Suppressor macrophage treated with lipopolysaccharide for 4 hours (primary cell): Measurements from ENCODE around the gene GPC6.

Experiments
- DNase-seq: peaks from one replicate; pipeline ENCODE4 v3.0.0-alpha.2; 2020

GPC6 gene

GRCh38 chr13:93955904-93956303 lies 729.3 kb downstream of the GPC6 start:
- DNase-seq, result no peak

- DNase-seq, result no peak
These were observed 729.8 kb downstream of the GPC6 start for GRCh38 chr13:93956426-93956825.

- no peak for DNase-seq
These were observed 730.8 kb downstream of the GPC6 start for GRCh38 chr13:93957371-93957770.

- DNase-seq, result no peak
These were observed 733.4 kb downstream of the GPC6 start for GRCh38 chr13:93959796-93960533.

- no peak for DNase-seq
These were observed 736.9 kb downstream of the GPC6 start for GRCh38 chr13:93963266-93964145.

- no peak for DNase-seq
These were observed 737.5 kb downstream of the GPC6 start for GRCh38 chr13:93964146-93964512.

- no peak for DNase-seq
These were observed 739.0 kb downstream of the GPC6 start for GRCh38 chr13:93965587-93965986.

- no peak for DNase-seq
These were observed 739.8 kb downstream of the GPC6 start for GRCh38 chr13:93966267-93966936.

- DNase-seq, result no peak
These were observed 740.7 kb downstream of the GPC6 start for GRCh38 chr13:93967286-93967685.

GRCh38 chr13:93975242-93975641 lies 748.6 kb downstream of the GPC6 start:
- DNase-seq, result no peak

- DNase-seq, result no peak
These were observed 749.9 kb downstream of the GPC6 start for GRCh38 chr13:93976528-93976927.

- no peak for DNase-seq
These were observed 751.4 kb downstream of the GPC6 start for GRCh38 chr13:93977986-93978385.

GRCh38 chr13:93981426-93981977 lies 754.9 kb downstream of the GPC6 start:
- DNase-seq, result no peak

GRCh38 chr13:93982179-93982918 lies 755.7 kb downstream of the GPC6 start:
- DNase-seq, result no peak

GRCh38 chr13:93984052-93984451 lies 757.4 kb downstream of the GPC6 start:
- DNase-seq, result no peak

GRCh38 chr13:93984876-93985275 lies 758.3 kb downstream of the GPC6 start:
- DNase-seq, result no peak

GRCh38 chr13:93987458-93987857 lies 760.9 kb downstream of the GPC6 start:
- DNase-seq, result no peak

- DNase-seq, result no peak
These were observed 765.0 kb downstream of the GPC6 start for GRCh38 chr13:93991569-93991968.

GRCh38 chr13:93996481-93996880 lies 769.9 kb downstream of the GPC6 start:
- DNase-seq, result no peak

GRCh38 chr13:94006296-94006695 lies 779.7 kb downstream of the GPC6 start:
- DNase-seq, result no peak

- DNase-seq, result no peak
These were observed 780.5 kb downstream of the GPC6 start for GRCh38 chr13:94007072-94007471.

- DNase-seq, result no peak
These were observed 783.1 kb downstream of the GPC6 start for GRCh38 chr13:94009701-94010100.

GRCh38 chr13:94014461-94014860 lies 787.9 kb downstream of the GPC6 start:
- DNase-seq, result no peak
